GM23338 (cell line): Measurements from ENCODE around the gene IL6. TPM values are rescaled to one million over a fixed set of nuclear protein-coding genes. Genes with fewer than 3 reads are reported as not detected.

ENCODE experiments used
- ATAC-seq: fragments of 200-7000 bp; cut with Tn5 transposase; 3 replicates; pipeline ENCODE4 v1.9.1; 2020
- DNase-seq: peaks from one replicate; pipeline ENCODE4 v3.0.0-alpha.2; 2015; ENCODE audit warnings: low spot score
- H2AFZ ChIP-seq: fragments of 200-600 bp; sonication (generic); 2 replicates; pipeline ENCODE4 v1.8.0; 2016; ENCODE audit warnings: antibody characterized with exemption, mild to moderate bottlenecking, moderate library complexity
- H3F3A ChIP-seq: fragments of 200-600 bp; sonication (generic); replicated peaks from 2 replicates; pipeline ENCODE4 v1.8.0; 2017; ENCODE audit warnings: antibody characterized with exemption, mixed run types, low read depth
- H3K27ac ChIP-seq: fragments of 200-600 bp; sonication (generic); 2 replicates; pipeline ENCODE4 v1.6.1; 2016; ENCODE audit warnings: low read depth
- H3K27me3 ChIP-seq: fragments of 200-600 bp; sonication (generic); 2 replicates; pipeline ENCODE4 v1.8.0; 2016; ENCODE audit warnings: mild to moderate bottlenecking, mixed run types, moderate library complexity; ENCODE audit not compliant: insufficient read depth
- H3K36me3 ChIP-seq: fragments of 200-600 bp; sonication (generic); 2 replicates; pipeline ENCODE4 v1.8.0; 2016; ENCODE audit warnings: mild to moderate bottlenecking; ENCODE audit not compliant: insufficient read depth
- H3K4me1 ChIP-seq: fragments of 200-600 bp; sonication (generic); 2 replicates; pipeline ENCODE4 v1.8.0; 2016; ENCODE audit warnings: mild to moderate bottlenecking, moderate library complexity; ENCODE audit not compliant: insufficient read depth
- H3K4me2 ChIP-seq: fragments of 200-600 bp; sonication (generic); 2 replicates; pipeline ENCODE4 v1.7.1; 2017; ENCODE audit warnings: mixed run types
- H3K4me3 ChIP-seq: fragments of 200-600 bp; sonication (generic); 2 replicates; pipeline ENCODE4 v1.6.1; 2016; ENCODE audit warnings: mixed run types
- H3K79me2 ChIP-seq: fragments of 200-600 bp; sonication (generic); replicated peaks from 2 replicates; pipeline ENCODE4 v1.8.0; 2017; ENCODE audit warnings: mild to moderate bottlenecking; ENCODE audit not compliant: insufficient read depth
- H3K9me2 ChIP-seq: fragments of 200-600 bp; sonication (generic); 2 replicates; pipeline ENCODE4 v1.8.0; 2017; ENCODE audit not compliant: insufficient read depth
- H4K20me1 ChIP-seq: fragments of 200-600 bp; sonication (generic); replicated peaks from 2 replicates; pipeline ENCODE4 v1.8.0; 2017; ENCODE audit warnings: mild to moderate bottlenecking; ENCODE audit not compliant: insufficient read depth
- H3K27ac Mint-ChIP-seq: 2 replicates; pipeline ENCODE4 v1.8.0; 2020; ENCODE audit warnings: inconsistent platforms, mild to moderate bottlenecking, moderate library complexity, mixed read lengths
- H3K27me3 Mint-ChIP-seq: 3 replicates; pipeline ENCODE4 v1.8.0; 2022; ENCODE audit warnings: low read depth, mild to moderate bottlenecking, moderate library complexity, mixed read lengths, inconsistent platforms; ENCODE audit not compliant: insufficient read depth, poor library complexity
- H3K36me3 Mint-ChIP-seq: 3 replicates; pipeline ENCODE4 v1.8.0; 2021; ENCODE audit warnings: low read depth, mild to moderate bottlenecking, inconsistent platforms, moderate library complexity, mixed read lengths
- H3K4me1 Mint-ChIP-seq: 3 replicates; pipeline ENCODE4 v1.8.0; 2020; ENCODE audit warnings: mild to moderate bottlenecking, inconsistent platforms, mixed read lengths
- H3K4me3 Mint-ChIP-seq: 3 replicates; pipeline ENCODE4 v1.8.0; 2021; ENCODE audit warnings: moderate library complexity, mild to moderate bottlenecking, inconsistent platforms, mixed read lengths
- H3K9me3 Mint-ChIP-seq: 3 replicates; pipeline ENCODE4 v1.8.0; 2020; ENCODE audit warnings: moderate library complexity, mild to moderate bottlenecking, inconsistent platforms, mixed read lengths
- CREB1 ChIP-seq: fragments of 250-450 bp; sonication (Bioruptor Pico); IDR thresholded peaks from 2 replicates; pipeline ENCODE4 v1.5.0; 2020; ENCODE audit warnings: low read depth, mild to moderate bottlenecking, moderate library complexity
- CTCF ChIP-seq, 2 experiments: fragments of 200-600 bp in 1 of 2; sonication (generic) in 1 of 2; conservative IDR thresholded peaks; 2 replicates each; pipeline versions ENCODE4 v1.5.1 to v1.6.1; 2016 to 2017; ENCODE audit warnings: antibody characterized with exemption in 2 of 2, low read depth in 2 of 2, mild to moderate bottlenecking in 2 of 2, moderate library complexity in 1 of 2
- ETS1 ChIP-seq: IDR thresholded peaks from 2 replicates; pipeline ENCODE4 v1.6.1; 2016; ENCODE audit warnings: antibody characterized with exemption
- EZH2 ChIP-seq: fragments of 200-600 bp; sonication (generic); IDR thresholded peaks from one replicate; pipeline ENCODE4 v1.8.0; 2017; ENCODE audit warnings: antibody characterized with exemption, mild to moderate bottlenecking, low read depth; ENCODE audit not compliant: unreplicated experiment
- JUNB ChIP-seq: IDR thresholded peaks from one replicate; pipeline ENCODE4 v1.6.1; 2016; ENCODE audit warnings: antibody characterized with exemption; ENCODE audit not compliant: unreplicated experiment
- POLR2AphosphoS5 ChIP-seq: IDR thresholded peaks from 2 replicates; pipeline ENCODE4 v1.6.1; 2016; ENCODE audit warnings: antibody characterized with exemption, low read depth
- ZNF114 ChIP-seq: fragments of 250-450 bp; sonication (Bioruptor Pico); IDR thresholded peaks from 2 replicates; pipeline ENCODE4 v1.5.0; 2020; ENCODE audit warnings: mild to moderate bottlenecking, moderate library complexity
- ZNF462 ChIP-seq: fragments of 250-450 bp; sonication (Bioruptor Pico); IDR thresholded peaks from 2 replicates; pipeline ENCODE4 v1.5.0; 2020; ENCODE audit warnings: mild to moderate bottlenecking, moderate library complexity
- polyA plus RNA-seq: library from polyadenylated mRNA; unstranded; fragments of >200 nt; fragmentation: Nextera tagmentation; extraction: Ambion mirVana; gene quantifications from 2 replicates; pipeline ENCODE4 v1.2.1, GENCODE V29; 2016
- total RNA-seq: library from RNA; depleted of rRNA; stranded (reverse); fragments of >200 nt; shearing (Covaris generic); gene quantifications from 2 replicates; pipeline ENCODE4 v1.2.3, GENCODE V29; 2014

Gene IL6
- total and polyA plus RNA-seq, 2 experiments from 2014 or later = 1.6 TPM; not detected in 1

GRCh38 chr7:22758576-22758975 is 31.6 kb downstream of the IL6 start:
- DNase-seq (no peak), ATAC-seq (no peak)
- Mint-ChIP-seq H3K4me3 (no peak overlapping the region), H3K9me3 (peaks cover 11% of the 10 kb centered on the region; the same call in 1 of the 3 replicates), H3K27me3 (no peaks in the 10 kb centered on the region), H3K36me3 (no peaks in the 10 kb centered on the region), H3K4me1 (no peaks in the 10 kb centered on the region), H3K27ac (no peak overlapping the region)
- Histone ChIP-seq H4K20me1 (no peaks in the 10 kb centered on the region), H2AFZ (no peak overlapping the region), H3K27me3 (no peaks in the 10 kb centered on the region), H3K4me3 (no peak overlapping the region), H3K9me2 (no peaks in the 10 kb centered on the region; the same call in 1 of the 2 replicates), H3K36me3 (no peaks in the 10 kb centered on the region), H3K4me2 (no peak overlapping the region), H3K79me2 (no peaks in the 10 kb centered on the region), H3K4me1 (no peaks in the 10 kb centered on the region), H3K27ac (no peak overlapping the region), H3F3A (no peaks in the 10 kb centered on the region)
- TF ChIP-seq CTCF (conservative IDR thresholded peaks at IDR 0.05; ENCODE audit: low read depth in 2 of 2) (no peak), CREB1 (CRISPR knock-in tag) (no peak), ZNF462 (CRISPR knock-in tag) (no peak), ZNF114 (CRISPR knock-in tag) (no peak), EZH2 (no peak), JUNB (no peak), ETS1 (no peak), POLR2AphosphoS5 (no peak)
